ENCODE results near the gene SYTL2.

Gene SYTL2

DNA sequence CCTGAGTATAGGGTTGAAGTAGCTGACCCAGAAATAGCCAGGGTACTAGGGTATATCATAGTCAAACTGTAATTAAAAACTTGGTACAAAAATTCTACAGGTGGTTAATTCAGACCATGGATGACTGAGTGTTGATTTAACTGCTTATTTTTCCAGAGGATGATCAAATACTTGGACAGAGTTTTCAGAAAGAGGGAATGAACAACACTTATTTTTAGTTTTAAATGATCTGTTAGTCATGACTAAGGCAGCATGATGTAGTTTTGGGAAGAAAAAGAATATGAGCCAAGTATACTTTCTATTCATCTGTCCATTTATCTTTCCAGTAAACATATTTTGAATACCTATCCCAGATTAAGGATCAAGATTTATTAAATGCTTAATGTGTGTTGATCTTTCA, 105.1 kb downstream of the SYTL2 start:
- ChIA-PET CTCF (no interaction called here), POLR2A (no interaction called here)
- DNase-seq (ENCODE audit: extremely low spot score) = no peak
- TF ChIP-seq, protein P1, sequence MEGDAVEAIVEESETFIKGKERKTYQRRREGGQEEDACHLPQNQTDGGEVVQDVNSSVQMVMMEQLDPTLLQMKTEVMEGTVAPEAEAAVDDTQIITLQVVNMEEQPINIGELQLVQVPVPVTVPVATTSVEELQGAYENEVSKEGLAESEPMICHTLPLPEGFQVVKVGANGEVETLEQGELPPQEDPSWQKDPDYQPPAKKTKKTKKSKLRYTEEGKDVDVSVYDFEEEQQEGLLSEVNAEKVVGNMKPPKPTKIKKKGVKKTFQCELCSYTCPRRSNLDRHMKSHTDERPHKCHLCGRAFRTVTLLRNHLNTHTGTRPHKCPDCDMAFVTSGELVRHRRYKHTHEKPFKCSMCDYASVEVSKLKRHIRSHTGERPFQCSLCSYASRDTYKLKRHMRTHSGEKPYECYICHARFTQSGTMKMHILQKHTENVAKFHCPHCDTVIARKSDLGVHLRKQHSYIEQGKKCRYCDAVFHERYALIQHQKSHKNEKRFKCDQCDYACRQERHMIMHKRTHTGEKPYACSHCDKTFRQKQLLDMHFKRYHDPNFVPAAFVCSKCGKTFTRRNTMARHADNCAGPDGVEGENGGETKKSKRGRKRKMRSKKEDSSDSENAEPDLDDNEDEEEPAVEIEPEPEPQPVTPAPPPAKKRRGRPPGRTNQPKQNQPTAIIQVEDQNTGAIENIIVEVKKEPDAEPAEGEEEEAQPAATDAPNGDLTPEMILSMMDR (IDR thresholded peaks at IDR 0.05; ENCODE audit: control extremely low read depth, extremely low read depth, low read depth, missing control alignments) = no peak

DNA sequence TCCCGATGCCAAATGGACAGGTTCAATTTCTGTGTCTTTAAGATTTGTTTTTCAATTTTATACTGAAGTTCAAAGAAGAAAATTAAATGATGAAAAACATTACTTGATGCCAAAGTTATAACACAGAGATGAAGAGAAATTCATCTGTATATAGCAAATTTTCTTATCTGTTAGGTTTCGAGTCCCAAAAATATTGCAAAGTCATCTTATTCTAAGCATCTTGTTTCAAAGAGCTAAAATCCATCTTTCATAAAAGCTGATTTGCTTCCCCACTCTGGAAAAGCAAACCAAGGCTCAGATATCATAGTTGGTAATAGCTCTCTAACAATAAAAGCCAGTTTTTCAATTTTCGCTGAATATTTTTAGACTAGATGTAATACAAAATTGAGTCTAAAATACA, 106.0 kb downstream of the SYTL2 start:
- CTCF ChIA-PET = no interaction called here

DNA sequence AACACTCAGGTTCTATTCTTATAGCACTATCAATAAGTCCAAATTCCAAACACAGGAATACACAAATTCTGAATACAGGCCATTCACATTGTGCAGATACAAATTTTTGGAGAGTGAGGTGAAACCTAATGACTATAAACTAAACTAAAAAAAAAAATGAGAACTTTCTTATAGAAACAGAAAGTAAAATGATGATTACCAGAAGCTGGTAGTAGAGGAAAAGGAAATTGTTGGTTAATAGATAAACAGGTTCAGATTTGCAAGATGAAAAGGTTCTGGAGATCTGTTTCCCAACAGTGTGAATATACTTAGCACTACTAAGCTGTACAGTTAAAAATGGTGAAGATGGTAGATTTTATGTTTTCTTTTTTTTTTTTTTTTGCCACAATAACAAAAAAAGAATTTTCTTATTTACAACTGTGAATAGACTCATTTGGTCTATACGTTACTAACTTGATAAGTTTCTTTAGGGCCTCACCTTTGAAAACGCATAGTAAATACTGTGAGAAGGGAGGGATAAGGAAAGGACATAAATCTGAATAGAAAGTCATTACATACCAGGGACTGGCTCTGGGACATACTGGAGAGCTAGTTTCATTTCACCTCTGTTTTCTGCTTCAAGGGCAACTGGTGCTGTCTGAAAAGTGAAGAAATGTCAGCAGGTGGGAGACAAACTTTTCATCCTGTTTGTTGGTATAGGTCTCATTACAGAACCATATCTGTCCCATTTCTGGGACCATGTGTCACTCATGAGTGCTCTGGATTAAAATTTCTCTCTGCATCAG, 110.8 kb downstream of the SYTL2 start:
- POLR2A ChIA-PET = no interaction called here
- TF ChIP-seq, protein P1 (IDR thresholded peaks at IDR 0.05; ENCODE audit: control extremely low read depth, extremely low read depth, low read depth, missing control alignments) = no peak
- CTCF ChIA-PET = interaction anchor here (1.1 to 1.7 kb wide), 4 partner anchors 16 to 25 kb away, joined by 3 to 4 read pairs (median 3); no protein-coding TSS in a partner anchor

More for the DNA sequence above, 106.0 kb downstream of the SYTL2 start:
- DNase-seq (ENCODE audit: extremely low spot score) = no peak
- TF ChIP-seq, protein P1 (IDR thresholded peaks at IDR 0.05; ENCODE audit: control extremely low read depth, extremely low read depth, low read depth, missing control alignments) = no peak
- POLR2A ChIA-PET = no interaction called here

DNA sequence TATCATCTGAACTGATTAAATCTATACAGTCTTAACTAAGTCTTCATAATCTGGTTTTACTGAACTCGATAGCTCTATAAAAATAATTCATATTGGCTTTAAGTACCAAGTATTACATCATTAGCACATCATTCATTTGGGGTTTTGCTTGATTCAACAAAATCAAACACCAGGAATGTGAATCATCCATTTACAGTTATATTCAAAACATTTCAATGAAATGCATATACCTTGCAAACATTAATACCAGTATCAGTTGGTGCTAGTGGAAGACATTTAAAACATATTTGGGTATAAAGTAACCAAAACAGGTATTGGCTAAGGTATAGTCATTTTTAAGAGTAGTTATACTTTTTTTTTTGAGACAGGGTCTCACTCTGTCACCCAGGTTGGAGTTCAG, 112.7 kb downstream of the SYTL2 start:
- CTCF ChIA-PET = interaction anchor here (0.8 to 1.6 kb wide), 4 partner anchors 9 to 20 kb away, joined by 3 to 5 read pairs (median 4); no protein-coding TSS in a partner anchor
- TF ChIP-seq, protein P1 (IDR thresholded peaks at IDR 0.05; ENCODE audit: control extremely low read depth, extremely low read depth, low read depth, missing control alignments) = no peak
- POLR2A ChIA-PET = no interaction called here
- DNase-seq (ENCODE audit: extremely low spot score) = no peak

More for the DNA sequence above, 110.8 kb downstream of the SYTL2 start:
- peak; percentile 29 for DNase-seq (ENCODE audit: extremely low spot score)

DNA sequence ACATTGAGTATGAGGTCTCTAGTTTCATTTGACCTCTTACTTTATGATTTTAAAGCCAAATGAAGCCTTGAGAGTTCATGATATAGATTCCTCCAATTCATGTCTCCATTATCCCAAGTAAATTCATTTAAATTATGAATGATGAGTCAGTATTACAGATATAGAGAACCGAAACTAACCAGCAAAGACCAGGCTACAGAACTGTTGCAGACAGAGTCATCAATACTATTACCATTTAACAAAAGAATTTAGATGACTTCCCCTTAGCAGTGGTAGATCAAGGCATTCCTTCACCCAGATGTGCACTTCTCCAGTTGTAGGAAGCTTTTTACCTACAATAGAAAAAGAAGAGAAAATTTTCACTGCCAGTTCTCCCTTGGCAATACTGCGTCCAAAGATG, 113.2 kb downstream of the SYTL2 start:
- TF ChIP-seq, protein P1 (IDR thresholded peaks at IDR 0.05; ENCODE audit: control extremely low read depth, extremely low read depth, low read depth, missing control alignments) = no peak
- no peak for DNase-seq (ENCODE audit: extremely low spot score)
- CTCF ChIA-PET = interaction anchor here (1.6 kb wide), 1 partner anchor 8 kb away, joined by 5 read pairs; no protein-coding TSS in a partner anchor
- POLR2A ChIA-PET = no interaction called here

DNA sequence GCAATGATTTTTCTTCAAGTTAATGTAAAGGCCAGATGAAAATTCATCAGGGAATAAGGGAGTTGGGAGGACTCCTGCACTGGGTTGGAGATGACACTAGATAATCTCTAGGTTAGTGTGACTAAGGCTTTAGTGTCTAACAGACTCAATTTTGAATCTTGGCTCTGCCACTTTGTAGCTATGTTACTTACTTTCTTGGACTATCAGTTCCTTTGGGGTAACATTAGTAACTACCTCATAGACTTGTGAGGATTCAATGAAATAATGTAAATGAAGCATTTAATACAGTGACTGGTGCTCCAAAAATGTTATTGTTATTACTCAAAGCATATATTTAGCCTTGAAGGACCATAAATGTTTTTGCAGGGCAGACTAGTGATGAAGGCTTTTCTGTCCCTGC, 115.4 kb downstream of the SYTL2 start:
- TF ChIP-seq, protein P1 (IDR thresholded peaks at IDR 0.05; ENCODE audit: control extremely low read depth, extremely low read depth, low read depth, missing control alignments) = no peak
- CTCF ChIA-PET = interaction anchor here (0.8 to 2.4 kb wide), 4 partner anchors 10 to 147 kb away, joined by 3 to 15 read pairs (median 4); partner anchors contain the start of gene CCDC89
- no peak for DNase-seq (ENCODE audit: extremely low spot score)
- POLR2A ChIA-PET = no interaction called here

All from GM10248 (cell line).